Measurements from ENCODE around the gene AAR2. TPM values are rescaled to one million over a fixed set of nuclear protein-coding genes. Genes with fewer than 3 reads are reported as not detected.

Gene AAR2
- total RNA-seq, 1 donor from 2014 or later = 13.3 TPM

- intact Hi-C loops (cut with micrococcal nuclease) = no loop called here
- TF ChIP-seq CTCF (IDR thresholded peaks at IDR 0.05; ENCODE audit: borderline replicate concordance) = no peak
- no peak overlapping the region for H3K4me3 ChIP-seq
- no peak overlapping the region for H3K27ac ChIP-seq (replicated peaks)
- peaks cover 100% of the 10 kb centered on the region for H3K27me3 ChIP-seq (ENCODE audit: low read depth)
- peaks cover 13% of the 10 kb centered on the region for H3K4me1 ChIP-seq
- H3K36me3 ChIP-seq = no peaks in the 10 kb centered on the region
- H3K9me3 ChIP-seq (replicated peaks) = no peaks in the 10 kb centered on the region
- DNase-seq = no peak
Measured at GRCh38 chr20:36303831-36304230, 67.6 kb downstream of the AAR2 start.

- peaks cover 100% of the 10 kb centered on the region for H3K27me3 ChIP-seq (ENCODE audit: low read depth)
Measured at GRCh38 chr20:36304786-36305495, 68.7 kb downstream of the AAR2 start.

GRCh38 chr20:36305602-36306551 is 69.6 kb downstream of the AAR2 start, which contains the start of gene DLGAP4:
TSS of gene DLGAP4 (plus strand) at chr20:36306339. CDS start at chr20:36431718, 125,379 bp downstream.
- Histone ChIP-seq H3K4me3 (peak within 1 kb of the TSS; percentile 51), H3K27ac (replicated peaks) (no peak within 1 kb of the TSS), H3K9me3 (replicated peaks) (no peaks in the 10 kb centered on the region), H3K4me1 (peaks cover 13% of the 10 kb centered on the region), H3K27me3 (ENCODE audit: low read depth) (peaks cover 100% of the 10 kb centered on the region), H3K36me3 (no peaks in the 10 kb centered on the region)
- TF ChIP-seq CTCF (IDR thresholded peaks at IDR 0.05; ENCODE audit: borderline replicate concordance) = no peak
- DNase-seq = no peak
- intact Hi-C loops (cut with micrococcal nuclease) = no loop called here

More at GRCh38 chr20:36304786-36305495, 68.7 kb downstream of the AAR2 start:
- Histone ChIP-seq H3K9me3 (replicated peaks) (no peaks in the 10 kb centered on the region), H3K4me1 (peaks cover 13% of the 10 kb centered on the region), H3K36me3 (no peaks in the 10 kb centered on the region), H3K4me3 (no peak overlapping the region), H3K27ac (replicated peaks) (no peak overlapping the region)
- no peak for TF ChIP-seq CTCF (IDR thresholded peaks at IDR 0.05; ENCODE audit: borderline replicate concordance)
- no peak for DNase-seq
- intact Hi-C loops (cut with micrococcal nuclease) = no loop called here

Other genes with a start within 250 kb of the AAR2 start
- 14.6 TPM for gene EPB41L1, start 81.7 kb upstream of the AAR2 start, total RNA-seq
- 51.7 TPM for gene DLGAP4, start 69.9 kb downstream of the AAR2 start, total RNA-seq

All from left ventricle myocardium inferior (tissue), 1 donor.